WTC11 (cell line): Measurements from ENCODE around the gene CAMSAP1.

ENCODE experiments used
- ATF3 ChIP-seq: sonication (generic); formaldehyde crosslinking; conservative IDR thresholded peaks from 2 replicates; pipeline ENCODE4 v1.8.1; 2022; ENCODE audit warnings: mild to moderate bottlenecking, missing genetic modification reagents
- CREM ChIP-seq: sonication (generic); formaldehyde crosslinking; IDR thresholded peaks from 2 replicates; pipeline ENCODE4 v1.8.1; 2022; ENCODE audit warnings: mild to moderate bottlenecking, missing genetic modification reagents, moderate library complexity
- CTCF ChIP-seq: fragments of 200-600 bp; IDR thresholded peaks from 2 replicates; pipeline ENCODE4 v1.8.0; 2022; ENCODE audit warnings: antibody characterized with exemption
- ESRRA ChIP-seq: sonication (generic); formaldehyde crosslinking; IDR thresholded peaks from 2 replicates; pipeline ENCODE4 v1.8.1; 2022; ENCODE audit warnings: mild to moderate bottlenecking, missing genetic modification reagents, borderline replicate concordance
- FOXK1 ChIP-seq: sonication (generic); formaldehyde crosslinking; IDR thresholded peaks from 2 replicates; pipeline ENCODE4 v1.8.0; 2022; ENCODE audit warnings: mild to moderate bottlenecking, moderate library complexity, missing genetic modification reagents
- NFE2L1 ChIP-seq: sonication (generic); formaldehyde crosslinking; IDR thresholded peaks from 2 replicates; pipeline ENCODE4 v1.8.1; 2023; ENCODE audit warnings: missing genetic modification reagents
- NFYB ChIP-seq: sonication (generic); formaldehyde crosslinking; conservative IDR thresholded peaks from 2 replicates; pipeline ENCODE4 v1.8.0; 2022; ENCODE audit warnings: low read depth, missing genetic modification reagents
- PREB ChIP-seq: sonication (generic); formaldehyde crosslinking; IDR thresholded peaks from 2 replicates; pipeline ENCODE4 v1.8.1; 2022; ENCODE audit warnings: mild to moderate bottlenecking, missing genetic modification reagents, moderate library complexity, borderline replicate concordance
- RELA ChIP-seq: sonication (generic); formaldehyde crosslinking; IDR thresholded peaks from 2 replicates; pipeline ENCODE4 v1.8.1; 2022; ENCODE audit warnings: missing genetic modification reagents, mild to moderate bottlenecking, borderline replicate concordance
- SMAD4 ChIP-seq: sonication (generic); formaldehyde crosslinking; IDR thresholded peaks from 2 replicates; pipeline ENCODE4 v1.8.0; 2022; ENCODE audit warnings: mild to moderate bottlenecking, missing genetic modification reagents
- TEAD4 ChIP-seq: sonication (generic); formaldehyde crosslinking; IDR thresholded peaks from 2 replicates; pipeline ENCODE4 v1.8.0; 2022; ENCODE audit warnings: mild to moderate bottlenecking, missing genetic modification reagents
- ZNF121 ChIP-seq: sonication (generic); formaldehyde crosslinking; IDR thresholded peaks from 2 replicates; pipeline ENCODE4 v1.8.0; 2023; ENCODE audit warnings: missing genetic modification reagents

GRCh38 chr9:135907006-135907430 lies 328 bp downstream of the CAMSAP1 start:
- no peak for TF ChIP-seq ZNF121 (CRISPR knock-in tag)
- TF ChIP-seq CTCF, result no peak
- 0 out of 2 replicates have a peak, but pooled peaks have one; percentile 35 for TF ChIP-seq RELA (CRISPR knock-in tag)
- TF ChIP-seq SMAD4 (CRISPR knock-in tag), result no peak
- TF ChIP-seq NFE2L1 (CRISPR knock-in tag), result no peak
- no peak for TF ChIP-seq CREM
- no peak; the same call in 1 of the 2 replicates for TF ChIP-seq FOXK1 (CRISPR knock-in tag)
- TF ChIP-seq ATF3 (CRISPR knock-in tag), result no peak
- TF ChIP-seq TEAD4 (CRISPR knock-in tag), result no peak
- TF ChIP-seq PREB, result no peak
- TF ChIP-seq NFYB (CRISPR knock-in tag), result no peak; the same call in 1 of the 2 replicates
- TF ChIP-seq ESRRA, result peak; percentile 54; the same call in 1 of the 2 replicates
